Measurements from ENCODE around the gene ATF3.

DNA sequence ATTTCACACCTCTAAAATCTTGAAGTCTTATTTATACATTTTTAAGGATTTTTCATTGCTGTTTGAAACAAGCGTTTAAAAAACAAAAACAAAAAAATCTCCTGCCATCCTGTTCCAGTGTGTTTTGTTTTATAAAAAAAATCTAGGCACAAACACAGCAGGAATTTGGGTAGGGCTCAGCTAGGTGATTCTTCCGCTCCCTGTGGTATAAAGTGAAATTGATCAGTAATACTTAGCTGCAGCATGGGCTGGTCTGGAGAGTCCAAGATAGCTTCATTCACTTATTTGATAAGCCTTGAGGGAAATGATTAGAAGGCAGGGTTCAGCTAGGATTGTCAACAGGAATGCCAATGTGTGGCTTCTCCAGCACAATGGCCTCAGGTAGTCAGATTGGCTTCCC lies 25.7 kb downstream of the ATF3 start:
- TF ChIP-seq POLR2A (IDR thresholded peaks at IDR 0.05; ENCODE audit: low read depth, low read length) (no peak), POLR2AphosphoS5 (IDR thresholded peaks at IDR 0.05; ENCODE audit: low read depth, low read length) (no peak)
